AG09309 (cell line): Measurements from ENCODE around the gene FNBP1L.

Experiments used
- DNase-seq: peaks from one replicate; pipeline ENCODE4 v3.0.0-alpha.2; 2010; ENCODE audit warnings: low read depth
- H3K4me3 ChIP-seq: 2 replicates; pipeline ENCODE4 v1.5.1; 2011; ENCODE audit warnings: mild to moderate bottlenecking, low read depth, low read length, moderate library complexity; ENCODE audit not compliant: control insufficient read depth
- TF ChIP-seq, protein P1 (sequence below): IDR thresholded peaks from 2 replicates; pipeline ENCODE4 v1.5.1; 2011; ENCODE audit warnings: mild to moderate bottlenecking, low read depth, low read length, inconsistent platforms; ENCODE audit not compliant: insufficient read depth, control insufficient read depth; ENCODE audit errors: missing control alignments

Gene FNBP1L

DNA sequence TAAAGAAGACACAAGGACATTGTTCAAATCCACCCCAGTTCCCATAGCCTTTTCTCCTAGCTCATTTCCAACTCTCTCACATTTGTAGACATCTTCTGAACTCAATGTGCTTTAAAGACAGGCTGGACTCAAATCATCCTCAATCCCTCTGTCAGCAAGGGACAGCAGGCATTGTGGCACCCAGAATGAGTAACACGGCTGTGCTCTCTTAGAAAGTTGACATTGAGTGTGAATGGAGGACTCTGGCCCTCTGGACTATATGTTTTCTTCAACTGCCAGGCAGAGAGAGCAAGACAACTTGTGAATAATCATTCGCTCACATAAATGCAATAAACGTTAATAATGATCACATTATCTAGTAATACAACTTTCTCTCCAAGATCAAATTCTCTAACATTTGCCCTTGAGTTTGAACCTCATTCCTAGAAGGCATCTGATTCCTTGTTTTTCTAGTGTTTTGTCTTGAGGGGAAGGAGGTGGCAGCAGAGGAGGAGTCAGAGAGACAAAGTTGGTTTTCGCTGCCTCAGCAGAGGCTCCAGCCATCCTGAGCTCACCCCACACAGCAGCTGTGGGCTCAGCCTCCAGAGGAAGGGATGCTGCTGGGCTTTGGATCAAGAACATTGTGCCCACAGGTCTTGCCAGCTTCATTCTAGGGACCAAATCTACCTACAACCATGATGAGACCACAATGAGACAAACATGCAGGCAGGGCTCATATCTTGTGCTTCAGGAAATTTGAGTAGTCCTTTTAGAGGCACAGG lies 148.6 kb downstream of the FNBP1L start:
- TF ChIP-seq, protein P1, sequence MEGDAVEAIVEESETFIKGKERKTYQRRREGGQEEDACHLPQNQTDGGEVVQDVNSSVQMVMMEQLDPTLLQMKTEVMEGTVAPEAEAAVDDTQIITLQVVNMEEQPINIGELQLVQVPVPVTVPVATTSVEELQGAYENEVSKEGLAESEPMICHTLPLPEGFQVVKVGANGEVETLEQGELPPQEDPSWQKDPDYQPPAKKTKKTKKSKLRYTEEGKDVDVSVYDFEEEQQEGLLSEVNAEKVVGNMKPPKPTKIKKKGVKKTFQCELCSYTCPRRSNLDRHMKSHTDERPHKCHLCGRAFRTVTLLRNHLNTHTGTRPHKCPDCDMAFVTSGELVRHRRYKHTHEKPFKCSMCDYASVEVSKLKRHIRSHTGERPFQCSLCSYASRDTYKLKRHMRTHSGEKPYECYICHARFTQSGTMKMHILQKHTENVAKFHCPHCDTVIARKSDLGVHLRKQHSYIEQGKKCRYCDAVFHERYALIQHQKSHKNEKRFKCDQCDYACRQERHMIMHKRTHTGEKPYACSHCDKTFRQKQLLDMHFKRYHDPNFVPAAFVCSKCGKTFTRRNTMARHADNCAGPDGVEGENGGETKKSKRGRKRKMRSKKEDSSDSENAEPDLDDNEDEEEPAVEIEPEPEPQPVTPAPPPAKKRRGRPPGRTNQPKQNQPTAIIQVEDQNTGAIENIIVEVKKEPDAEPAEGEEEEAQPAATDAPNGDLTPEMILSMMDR: no peak
- H3K4me3 ChIP-seq: no peak overlapping the region
- no peak for DNase-seq

DNA sequence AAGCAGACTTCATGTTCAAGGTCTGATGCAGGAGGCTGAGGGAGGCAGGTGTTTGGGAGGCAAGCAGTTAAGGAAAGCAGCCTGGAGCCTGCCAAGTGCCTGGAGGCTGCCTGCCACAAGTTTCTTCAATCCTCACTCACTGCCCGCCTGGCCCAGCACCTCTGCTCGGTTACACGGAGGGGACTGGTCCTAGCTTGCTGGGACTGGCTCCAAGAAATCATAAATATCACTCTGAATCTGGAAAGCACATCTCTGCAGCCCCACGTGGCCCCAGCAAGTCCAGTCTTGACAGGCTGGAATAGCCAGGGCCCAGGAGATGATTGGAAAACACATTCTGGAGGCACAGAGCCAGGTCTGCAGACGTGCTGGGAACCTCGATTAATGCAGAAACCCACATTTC lies 149.8 kb downstream of the FNBP1L start:
- TF ChIP-seq, protein P1: no peak
- no peak for DNase-seq
- H3K4me3 ChIP-seq: no peak overlapping the region

DNA sequence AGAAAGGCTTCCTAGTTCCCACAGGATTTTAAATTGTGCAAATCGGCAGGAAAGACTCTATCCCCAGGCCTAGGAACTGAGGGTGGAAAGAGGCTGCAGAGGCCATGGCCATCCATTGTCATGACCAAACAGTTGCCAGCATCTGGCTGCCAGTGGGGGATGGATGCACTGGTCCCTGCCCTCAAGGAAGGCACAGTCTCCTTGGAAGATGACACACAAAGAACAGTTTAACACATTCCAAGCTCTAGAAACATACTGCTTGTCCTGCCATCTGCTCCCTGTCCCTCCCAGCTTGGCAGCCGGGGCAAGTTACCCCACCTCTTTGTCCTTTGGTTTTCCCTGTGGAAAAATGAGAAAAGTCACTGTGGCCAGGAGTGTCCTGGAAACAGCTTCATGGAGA lies 150.5 kb downstream of the FNBP1L start:
- H3K4me3 ChIP-seq: no peak overlapping the region
- no peak for DNase-seq
- TF ChIP-seq, protein P1: no peak

DNA sequence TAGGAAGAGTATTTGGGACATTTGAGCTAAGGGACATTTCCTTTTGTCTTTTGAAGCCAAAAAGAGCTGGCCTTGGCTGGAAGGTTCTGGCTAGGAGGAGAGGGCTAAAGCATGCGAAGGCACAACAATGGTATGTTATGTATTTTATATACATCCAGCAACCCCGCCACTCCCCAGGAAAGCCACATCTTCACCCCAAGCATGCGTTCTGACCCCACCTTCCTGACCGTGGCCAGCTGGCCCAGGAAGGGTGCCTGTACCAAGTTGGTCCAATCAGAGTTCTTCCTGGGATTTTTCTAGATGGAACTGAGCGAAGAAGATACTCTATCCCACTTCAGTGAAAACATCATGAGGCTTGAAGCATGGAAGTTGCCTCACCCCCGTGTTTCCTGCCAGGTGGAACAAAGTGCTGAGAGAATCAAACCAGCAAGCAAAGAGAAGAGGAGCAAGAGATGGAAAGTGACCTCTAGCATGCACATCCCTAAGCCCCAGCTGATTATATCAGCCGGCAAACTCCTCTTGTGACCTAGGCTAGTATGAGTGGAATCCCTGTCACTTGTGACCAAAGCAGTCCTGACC lies 151.0 kb downstream of the FNBP1L start:
- DNase-seq: no peak
- TF ChIP-seq, protein P1: no peak
- H3K4me3 ChIP-seq: no peak overlapping the region

DNA sequence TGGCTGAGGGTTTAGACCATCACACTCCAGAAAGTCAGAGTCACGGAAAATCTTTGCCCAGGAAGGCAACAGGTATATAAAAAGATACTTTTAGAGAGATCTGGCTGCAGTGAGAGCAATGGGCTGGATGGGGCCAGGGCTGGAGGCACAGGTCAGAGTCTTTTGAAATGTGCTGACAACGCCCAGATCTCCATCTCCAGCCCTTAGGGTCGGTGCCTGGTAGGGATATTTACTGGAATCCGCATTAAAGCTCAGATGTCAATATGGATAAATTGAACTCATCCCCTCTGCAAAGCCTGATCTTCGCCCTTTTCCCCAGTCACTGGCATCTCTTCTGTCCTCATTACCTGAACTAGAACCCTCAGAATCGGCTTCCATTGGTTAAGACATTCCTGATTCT lies 151.6 kb downstream of the FNBP1L start:
- no peak overlapping the region for H3K4me3 ChIP-seq
- TF ChIP-seq, protein P1: no peak
- DNase-seq: no peak

DNA sequence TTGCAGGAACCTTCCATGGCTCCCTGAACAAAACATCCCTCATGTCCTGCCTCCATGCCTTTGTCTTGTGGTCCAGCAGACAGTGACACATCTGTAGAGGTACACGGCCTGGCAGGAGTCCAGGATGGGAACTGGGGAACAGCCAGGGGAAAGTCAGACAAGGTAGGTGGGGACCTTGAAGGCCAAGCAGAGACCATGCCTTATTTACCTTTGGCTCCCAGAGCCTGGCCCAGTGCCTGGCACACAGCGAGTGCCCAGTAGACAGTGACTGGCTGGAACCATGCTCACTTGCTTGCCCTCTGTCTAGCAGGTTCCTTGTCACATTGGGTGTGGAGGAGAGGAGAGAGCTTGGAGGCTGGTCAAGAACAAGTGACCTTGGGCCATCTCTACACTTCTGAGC lies 152.7 kb downstream of the FNBP1L start:
- DNase-seq: no peak
- TF ChIP-seq, protein P1: no peak
- H3K4me3 ChIP-seq: no peak overlapping the region
